Measurements from ENCODE around the gene RDH13. TPM values are rescaled to one million over a fixed set of nuclear protein-coding genes. Genes with fewer than 3 reads are reported as not detected.

RDH13 gene
- total and polyA plus RNA-seq, 10 of the 15 experiments (the other 5 are each of a cell fraction or from before 2014, with no cell fraction given) = 1.3 to 11.6 (median 8.9) TPM

GRCh38 chr19:55070466-55071128 is 7.6 kb upstream of the RDH13 start (continued):
- TF ChIP-seq MYC (IDR thresholded peaks at IDR 0.05; ENCODE audit: insufficient read depth, insufficient read length, insufficient replicate concordance, low read length, severe bottlenecking) (no peak), BCL3 (IDR thresholded peaks at IDR 0.05; ENCODE audit: borderline replicate concordance, insufficient read depth, low read depth, low read length, poor library complexity, severe bottlenecking) (no peak), MEF2B (IDR thresholded peaks at IDR 0.05; ENCODE audit: partially characterized antibody, poor library complexity, severe bottlenecking) (no peak)

- in situ Hi-C loops (cut with MboI) (no loop called here), intact Hi-C loops (cut with micrococcal nuclease; ENCODE audit: unreplicated experiment) (no loop called here)
- H3K4me2 ChIP-seq (ENCODE audit: control insufficient read depth, insufficient read depth) = no peak overlapping the region
- ChIA-PET POLR2A (no interaction called here), SMC1A (ENCODE audit: uncharacterized antibody, unreplicated experiment) (interaction anchor here (0.7 kb wide), 1 partner anchor 17 kb away, joined by 3 read pairs; no protein-coding TSS in a partner anchor), CTCF (no interaction called here), RAD21 (ENCODE audit: unreplicated experiment) (no interaction called here)
- no peaks in the 10 kb centered on the region for H3K79me2 ChIP-seq (ENCODE audit: control insufficient read depth, insufficient read depth, low read length)
- DNase-seq (ENCODE audit: low read depth, low spot score) (no peak), FAIRE-seq (no peak), ATAC-seq (no peak)
- H3K4me3 ChIP-seq = no peak overlapping the region
- H4K20me1 ChIP-seq (ENCODE audit: control insufficient read depth, insufficient read depth) = no peaks in the 10 kb centered on the region
- 0 out of 2 replicates have a peak, but pooled peaks have one; percentile 2 for TF ChIP-seq PKNOX1 (IDR thresholded peaks at IDR 0.05)
- no peak for TF ChIP-seq HDGF (IDR thresholded peaks at IDR 0.05)
- H3K27me3 ChIP-seq (replicated peaks in 1 of 2; ENCODE audit: control insufficient read depth in 2 of 2, insufficient read depth in 2 of 2, low read length in 1 of 2) = no peaks in the 10 kb centered on the region; a peak in 1 of 4 replicates
- no peaks in the 10 kb centered on the region for H3K9me3 ChIP-seq (replicated peaks; ENCODE audit: control insufficient read depth, insufficient read depth, low read length)
- BruUV-seq (replicated peaks) = no TSS peak
- H3K27ac ChIP-seq (ENCODE audit: control insufficient read depth, insufficient read depth) = no peak overlapping the region
- H3K9ac ChIP-seq (ENCODE audit: control insufficient read depth, insufficient read depth, low read length) = no peak overlapping the region
- H3K4me1 ChIP-seq (ENCODE audit: control insufficient read depth, insufficient read depth, low read length) = peaks cover 3% of the 10 kb centered on the region
- no peak overlapping the region for H2AFZ ChIP-seq (ENCODE audit: control insufficient read depth, low read depth, low read length)
- no peaks in the 10 kb centered on the region for H3K36me3 ChIP-seq (ENCODE audit: control insufficient read depth in 2 of 2, insufficient read depth in 2 of 2, low read length in 1 of 2)
- WGBS (ENCODE audit: insufficient coverage, insufficient replicate concordance, low lambda C conversion rate, missing lambda C conversion rate) = 91% methylated on average over 2 of the region's 2 CpGs
These were observed 6.9 kb upstream of the RDH13 start for GRCh38 chr19:55069865-55070197.

All from GM12878 (cell line).